H1 (cell line): ENCODE measurements around the gene TMEM144. TPM values are rescaled to one million over a fixed set of nuclear protein-coding genes. Genes with fewer than 3 reads are reported as not detected.

Source experiments
- CTCF ChIA-PET: fragments of 300-600 bp; sonication (Branson Sonifier 250); formaldehyde crosslinking; loops from one replicate; lab custom pipeline; 2021; ENCODE audit not compliant: partially characterized antibody; lab: Charles Lee
- POLR2A ChIA-PET: fragments of 300-600 bp; sonication (Branson Sonifier 250); formaldehyde crosslinking; loops from one replicate; lab custom pipeline; 2021; ENCODE audit warnings: inconsistent platforms; ENCODE audit not compliant: partially characterized antibody; lab: Charles Lee
- DNase-seq, 2 experiments: peaks; one replicate each; pipeline versions ENCODE4 v3.0.0 to v3.0.0-alpha.2; 2010 to 2022; ENCODE audit warnings: low spot score in 2 of 2, low read depth in 1 of 2, mixed read lengths in 1 of 2
- FAIRE-seq: peaks from 2 replicates; lab custom pipeline; 2011; peaks lifted over from hg19 to GRCh38; lab: Jason Lieb, UNC
- H2AFZ ChIP-seq: 2 replicates; pipeline ENCODE4 v1.8.1; 2012; ENCODE audit warnings: low read length, inconsistent platforms
- H2AK5ac ChIP-seq: 2 replicates; pipeline ENCODE4 v1.6.1; 2013; ENCODE audit warnings: low read depth, low read length
- H2BK120ac ChIP-seq: replicated peaks from 2 replicates; pipeline ENCODE3; 2013; ENCODE audit warnings: low read depth, low read length, inconsistent platforms
- H2BK12ac ChIP-seq: 2 replicates; pipeline ENCODE4 v1.6.1; 2013; ENCODE audit warnings: low read depth, low read length
- H2BK15ac ChIP-seq: 2 replicates; pipeline ENCODE4 v1.6.1; 2013; ENCODE audit warnings: low read length
- H2BK20ac ChIP-seq: 2 replicates; pipeline ENCODE4 v1.6.1; 2013; ENCODE audit warnings: low read length
- H2BK5ac ChIP-seq: 2 replicates; pipeline ENCODE4 v1.6.1; 2013; ENCODE audit warnings: low read depth, low read length
- H3K14ac ChIP-seq: 2 replicates; pipeline ENCODE4 v1.6.1; 2013; ENCODE audit warnings: inconsistent platforms; ENCODE audit not compliant: insufficient read length
- H3K18ac ChIP-seq: 2 replicates; pipeline ENCODE4 v1.6.1; 2013; ENCODE audit warnings: low read length; ENCODE audit errors: extremely low read depth
- H3K23ac ChIP-seq: 2 replicates; pipeline ENCODE4 v1.6.1; 2013; ENCODE audit warnings: inconsistent platforms; ENCODE audit not compliant: insufficient read length
- H3K23me2 ChIP-seq: 2 replicates; pipeline ENCODE4 v1.6.1; 2013; ENCODE audit warnings: low read depth, low read length
- H3K27ac ChIP-seq: 2 replicates; pipeline ENCODE4 v1.6.1; 2011; ENCODE audit warnings: low read depth, low read length, inconsistent platforms
- H3K27me3 ChIP-seq, 4 experiments: replicated peaks in 1 of 4; 1 replicate in 1 of 4; 2 replicates in 3 of 4; pipeline versions ENCODE4 v1.6.1 to v1.8.1; 2011 to 2013; ENCODE audit warnings: low read length in 3 of 4, mild to moderate bottlenecking in 3 of 4, inconsistent platforms in 2 of 4, mixed read lengths in 2 of 4, moderate library complexity in 1 of 4; ENCODE audit not compliant: control insufficient read depth in 3 of 4, insufficient read depth in 3 of 4; ENCODE audit errors: extremely low read depth in 1 of 4
- H3K36me3 ChIP-seq, 4 experiments: 2 replicates each; pipeline versions ENCODE4 v1.6.1 to v1.8.1; 2011 to 2013; ENCODE audit warnings: mild to moderate bottlenecking in 4 of 4, low read length in 3 of 4, moderate library complexity in 2 of 4, control low read depth in 1 of 4, inconsistent platforms in 1 of 4; ENCODE audit not compliant: insufficient read depth in 4 of 4, control insufficient read depth in 2 of 4
- H3K4ac ChIP-seq: replicated peaks from 2 replicates; pipeline ENCODE3; 2013; ENCODE audit warnings: low read length, low read depth, mixed read lengths, inconsistent platforms; ENCODE audit not compliant: insufficient read length
- H3K4me1 ChIP-seq, 4 experiments: replicated peaks in 1 of 4; 1 replicate in 1 of 4; 2 replicates in 3 of 4; pipeline versions ENCODE4 v1.6.1 to v1.8.1; 2011 to 2013; ENCODE audit warnings: low read length in 3 of 4, inconsistent platforms in 2 of 4, mixed read lengths in 1 of 4; ENCODE audit not compliant: insufficient read depth in 4 of 4, control insufficient read depth in 3 of 4
- H3K4me2 ChIP-seq, 2 experiments: 2 replicates each; pipeline versions ENCODE4 v1.6.1 to v1.8.1; 2011 to 2013; ENCODE audit warnings: low read depth in 2 of 2, low read length in 2 of 2, control low read depth in 1 of 2, inconsistent platforms in 1 of 2, mild to moderate bottlenecking in 1 of 2; ENCODE audit not compliant: insufficient read depth in 1 of 2
- H3K4me3 ChIP-seq, 4 experiments: fragments of 200-600, 300-600 bp in 1 of 4; sonication (generic), shearing (Covaris generic), sonication (Bioruptor Twin) in 1 of 4; 2 replicates each; pipeline versions ENCODE4 v1.5.1 to v1.8.1; 2011 to 2016; ENCODE audit warnings: low read length in 4 of 4, low read depth in 3 of 4, control low read depth in 2 of 4, inconsistent platforms in 2 of 4, mild to moderate bottlenecking in 2 of 4, mixed read lengths in 1 of 4, moderate library complexity in 1 of 4; ENCODE audit not compliant: insufficient read depth in 2 of 4; ENCODE audit errors: extremely low read depth in 1 of 4
- H3K56ac ChIP-seq: replicated peaks from 2 replicates; pipeline ENCODE3; 2013; ENCODE audit warnings: low read depth, mild to moderate bottlenecking, mixed read lengths, low read length, inconsistent platforms; ENCODE audit not compliant: insufficient read length
- H3K79me1 ChIP-seq: 2 replicates; pipeline ENCODE4 v1.6.1; 2013; ENCODE audit warnings: low read depth, low read length, control low read depth
- H3K79me2 ChIP-seq, 2 experiments: 2 replicates each; pipeline versions ENCODE4 v1.6.1 to v1.8.1; 2012 to 2013; ENCODE audit warnings: low read length in 2 of 2, mild to moderate bottlenecking in 2 of 2, inconsistent platforms in 1 of 2; ENCODE audit not compliant: insufficient read depth in 2 of 2, control insufficient read depth in 1 of 2
- H3K9ac ChIP-seq, 4 experiments: replicated peaks in 1 of 4; 1 replicate in 1 of 4; 2 replicates in 3 of 4; pipeline versions ENCODE4 v1.6.1 to v1.8.1; 2011 to 2013; ENCODE audit warnings: low read depth in 3 of 4, low read length in 3 of 4, control low read depth in 2 of 4, mild to moderate bottlenecking in 2 of 4, moderate library complexity in 2 of 4, inconsistent platforms in 1 of 4; ENCODE audit errors: extremely low read depth in 1 of 4
- H3K9me3 ChIP-seq, 2 experiments: 2 replicates each; pipeline versions ENCODE4 v1.6.1 to v1.8.1; 2012 to 2013; ENCODE audit warnings: mild to moderate bottlenecking in 2 of 2, moderate library complexity in 2 of 2, control low read depth in 1 of 2, inconsistent platforms in 1 of 2, low read depth in 1 of 2, low read length in 1 of 2, mixed read lengths in 1 of 2; ENCODE audit not compliant: insufficient read depth in 2 of 2
- H4K20me1 ChIP-seq, 2 experiments: replicated peaks in 1 of 2; 2 replicates each; pipeline versions ENCODE3 to v1.8.1; 2011 to 2013; ENCODE audit warnings: inconsistent platforms in 2 of 2, low read length in 2 of 2, mild to moderate bottlenecking in 1 of 2; ENCODE audit not compliant: insufficient read depth in 2 of 2, control insufficient read depth in 1 of 2
- H4K5ac ChIP-seq: 2 replicates; pipeline ENCODE4 v1.6.1; 2013; ENCODE audit warnings: low read length, low read depth, mixed read lengths, inconsistent platforms; ENCODE audit not compliant: insufficient read length
- H4K8ac ChIP-seq: 2 replicates; pipeline ENCODE4 v1.8.0; 2013; ENCODE audit warnings: mild to moderate bottlenecking, moderate library complexity, low read length, inconsistent platforms; ENCODE audit not compliant: insufficient read depth; ENCODE audit errors: extremely low read depth
- H4K91ac ChIP-seq: replicated peaks from 2 replicates; pipeline ENCODE3; 2013; ENCODE audit warnings: low read length, mixed read lengths, inconsistent platforms; ENCODE audit not compliant: insufficient read length
- ATF3 ChIP-seq: IDR thresholded peaks from 2 replicates; pipeline ENCODE4 v1.6.1; 2011; ENCODE audit warnings: low read depth, mild to moderate bottlenecking, low read length; ENCODE audit not compliant: insufficient read depth
- CBX5 ChIP-seq: fragments of 300-800, 300-1000 bp; sonication (generic); IDR thresholded peaks from 2 replicates; pipeline ENCODE4 v1.7.1; 2016; ENCODE audit warnings: antibody characterized with exemption, low read length, low read depth
- CBX8 ChIP-seq: fragments of 300-800, 300-1000 bp; sonication (generic); IDR thresholded peaks from 2 replicates; pipeline ENCODE4 v1.7.1; 2016; ENCODE audit warnings: low read depth, low read length, borderline replicate concordance
- CEBPB ChIP-seq: IDR thresholded peaks from 2 replicates; pipeline ENCODE4 v1.6.1; 2012; ENCODE audit warnings: low read depth, low read length
- EP300 ChIP-seq, 2 experiments: IDR thresholded peaks; 1 replicate in 1 of 2; 2 replicates in 1 of 2; pipeline ENCODE4 v1.6.1; 2011 to 2012; ENCODE audit warnings: low read depth in 2 of 2, low read length in 2 of 2, mild to moderate bottlenecking in 2 of 2, borderline replicate concordance in 1 of 2, inconsistent platforms in 1 of 2, moderate library complexity in 1 of 2
- EZH2 ChIP-seq: fragments of 200-600 bp; sonication (generic); IDR thresholded peaks from 2 replicates; pipeline ENCODE4 v1.7.1; 2012; ENCODE audit warnings: low read depth, mild to moderate bottlenecking, moderate library complexity, low read length, inconsistent platforms; ENCODE audit not compliant: severe bottlenecking
- FOSL1 ChIP-seq: IDR thresholded peaks from 2 replicates; pipeline ENCODE4 v1.6.1; 2011; ENCODE audit warnings: mild to moderate bottlenecking, low read depth, low read length, moderate library complexity; ENCODE audit not compliant: insufficient read depth
- GTF2F1 ChIP-seq: IDR thresholded peaks from 2 replicates; pipeline ENCODE4 v1.6.1; 2012; ENCODE audit warnings: low read depth, low read length, improper control_type of control experiment, borderline replicate concordance
- MAFK ChIP-seq: IDR thresholded peaks from 2 replicates; pipeline ENCODE4 v1.6.1; 2012; ENCODE audit warnings: low read depth, mild to moderate bottlenecking, improper control_type of control experiment, low read length
- PHF8 ChIP-seq: fragments of 200-600 bp; sonication (generic); conservative IDR thresholded peaks from 2 replicates; pipeline ENCODE4 v1.7.1; 2012; ENCODE audit warnings: low read depth, mild to moderate bottlenecking, inconsistent platforms, low read length, moderate library complexity
- RXRA ChIP-seq: IDR thresholded peaks from 2 replicates; pipeline ENCODE4 v1.6.1; 2011; ENCODE audit warnings: low read depth, mild to moderate bottlenecking, low read length, moderate library complexity; ENCODE audit not compliant: insufficient read depth
- SAP30 ChIP-seq: fragments of 300-600 bp; sonication (generic); IDR thresholded peaks from 2 replicates; pipeline ENCODE4 v1.7.1; 2012; ENCODE audit warnings: low read length, moderate library complexity, mild to moderate bottlenecking, inconsistent platforms; ENCODE audit not compliant: insufficient read depth, insufficient replicate concordance
- TAF7 ChIP-seq: optimal IDR thresholded peaks from 2 replicates; pipeline ENCODE3; 2011; ENCODE audit warnings: low read depth, mild to moderate bottlenecking, inconsistent platforms, low read length, moderate library complexity, borderline replicate concordance
- TBP ChIP-seq: IDR thresholded peaks from 2 replicates; pipeline ENCODE4 v1.6.1; 2011; ENCODE audit warnings: low read depth, low read length, improper control_type of control experiment
- TEAD4 ChIP-seq: IDR thresholded peaks from 2 replicates; pipeline ENCODE4 v1.6.1; 2012; ENCODE audit warnings: low read depth, low read length, inconsistent platforms, mixed read lengths
- polyA plus RNA-seq, 7 experiments: library from polyadenylated mRNA; depleted of rRNA in 3 of 7; stranded (reverse) in 5 of 7; unstranded in 2 of 7; fragments of >200 nt in 5 of 7; fragments of 200-250 nt in 2 of 7; gene quantifications; 1 replicate in 5 of 7; 2 replicates in 1 of 7; 4 replicates in 1 of 7; pipeline versions ENCODE4 v1.2.1 to v1.2.3, GENCODE V29; 2011 to 2013; ENCODE audit warnings: missing spikeins in 2 of 7, mixed read lengths in 2 of 7
- total RNA-seq: library from RNA; stranded (reverse); fragmentation: NEBNext Ultra II Directional; extraction: Animal tissue kit (Norgen Biotek cat#: 25700); gene quantifications from 2 replicates; pipeline ENCODE4 v1.2.1, GENCODE V29; 2021

The TMEM144 gene
- total and polyA plus RNA-seq, 2 of the 8 experiments (the other 6 are each of a cell fraction or from before 2014, with no cell fraction given) = 1.9 to 2.6 TPM

GRCh38 chr4:158176776-158177175, 33.5 kb upstream of the TMEM144 start:
- no peak overlapping the region for H3K9ac ChIP-seq
- H3K4ac ChIP-seq = no peak overlapping the region
- H3K79me2 ChIP-seq = no peaks in the 10 kb centered on the region
- no peak overlapping the region for H2BK12ac ChIP-seq
- no peaks in the 10 kb centered on the region for H3K4me1 ChIP-seq
- no peak overlapping the region for H3K56ac ChIP-seq
- no peaks in the 10 kb centered on the region for H3K9me3 ChIP-seq
- no peak overlapping the region for H3K4me3 ChIP-seq
- no peaks in the 10 kb centered on the region for H3K79me1 ChIP-seq
- no peak overlapping the region for H2BK120ac ChIP-seq
- ChIA-PET POLR2A (no interaction called here), CTCF (interaction anchor here (1.3 to 1.5 kb wide), 2 partner anchors 10 to 76 kb away, joined by 3 read pairs; no protein-coding TSS in a partner anchor)
- H2BK20ac ChIP-seq = no peak overlapping the region
- no peaks in the 10 kb centered on the region for H3K27me3 ChIP-seq
- H3K14ac ChIP-seq = no peak overlapping the region
- no peak overlapping the region for H4K91ac ChIP-seq
- H3K4me2 ChIP-seq = no peak overlapping the region
- no peaks in the 10 kb centered on the region for H3K23me2 ChIP-seq
- no peaks in the 10 kb centered on the region for H4K20me1 ChIP-seq
- no peak overlapping the region for H3K27ac ChIP-seq
- H2BK5ac ChIP-seq = no peak overlapping the region
- H3K36me3 ChIP-seq = no peaks in the 10 kb centered on the region
- no peak overlapping the region for H4K5ac ChIP-seq
- DNase-seq (no peak), FAIRE-seq (no peak)
- no peak overlapping the region for H2BK15ac ChIP-seq
- no peak overlapping the region for H4K8ac ChIP-seq
- H3K18ac ChIP-seq = no peak overlapping the region
- H2AFZ ChIP-seq = no peak overlapping the region
- no peak overlapping the region for H3K23ac ChIP-seq
- H2AK5ac ChIP-seq = no peak overlapping the region
- no peak for TF ChIP-seq CBX8
- no peak for TF ChIP-seq ATF3
- TF ChIP-seq PHF8 = no peak
- no peak for TF ChIP-seq FOSL1
- no peak for TF ChIP-seq CEBPB
- no peak for TF ChIP-seq TAF7
- TF ChIP-seq EP300 (IDR thresholded peaks at IDR 0.05; ENCODE audit: borderline replicate concordance in 1 of 2, low read depth in 2 of 2, low read length in 2 of 2) = no peak
- TF ChIP-seq RXRA = no peak
- TF ChIP-seq SAP30 = no peak
- TF ChIP-seq TBP = no peak
- no peak for TF ChIP-seq GTF2F1
- TF ChIP-seq CBX5 = no peak
- TF ChIP-seq MAFK = no peak
- TF ChIP-seq TEAD4 = no peak
- no peak for TF ChIP-seq EZH2
